Astrocyte of the hippocampus (primary cell): ENCODE results near the gene ATAD3C.
"Not testable (repeated sequence)": the region's sequence is repeated elsewhere in the genome, so short reads cannot be mapped to it uniquely, and the experiment has no call there.

Source experiments
- DNase-seq: peaks from one replicate; pipeline ENCODE4 v3.0.0; 2011; ENCODE audit warnings: low read depth, low spot score

Gene ATAD3C

GRCh38 chr1:1472053-1472876 is 22.8 kb downstream of the ATAD3C start:
- DNase-seq: peak; percentile 10

DNA sequence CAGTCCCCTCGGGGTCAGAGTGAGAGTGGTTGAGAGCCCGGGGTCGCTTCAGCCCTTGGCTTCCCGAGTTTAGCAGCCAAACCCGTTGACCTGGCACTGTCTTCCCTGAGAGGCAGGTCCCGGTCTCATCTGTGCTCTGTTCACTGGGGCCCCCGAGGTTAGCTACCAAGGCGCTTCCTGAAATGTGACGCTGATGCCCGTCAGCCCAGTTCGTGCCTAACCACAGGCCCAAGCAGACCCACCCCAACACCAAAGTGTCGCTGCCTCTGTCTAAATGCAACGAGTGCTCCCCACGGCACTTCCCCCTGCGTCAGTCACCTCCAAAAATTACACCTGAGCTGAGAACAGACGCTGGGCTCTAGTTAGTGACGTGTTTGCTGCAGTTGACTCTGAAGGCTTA is 26.5 kb downstream of the ATAD3C start:
- DNase-seq: not testable (repeated sequence)

DNA sequence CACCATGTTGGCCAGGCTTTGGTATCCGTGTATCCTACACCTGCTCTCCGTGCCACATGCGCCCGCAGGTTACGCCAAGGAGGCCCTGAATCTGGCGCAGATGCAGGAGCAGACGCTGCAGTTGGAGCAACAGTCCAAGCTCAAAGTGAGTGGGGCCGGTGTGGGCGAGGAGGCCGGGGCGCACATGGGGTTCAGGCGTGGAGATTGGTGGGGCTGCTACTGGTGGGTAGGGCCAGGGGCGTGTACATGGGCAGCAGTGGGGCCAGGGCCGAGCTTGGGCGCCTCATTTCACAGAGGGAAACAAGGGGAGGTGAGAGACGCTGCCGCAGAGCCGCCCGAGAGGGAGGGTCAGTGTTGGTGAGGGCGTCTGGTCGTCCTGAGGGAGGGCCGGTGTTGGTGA is 27.7 kb downstream of the ATAD3C start:
- no peak for DNase-seq

- no peak for DNase-seq
Observed at GRCh38 chr1:1479547-1480487, 30.3 kb downstream of the ATAD3C start.

GRCh38 chr1:1480488-1480867 is 31.0 kb downstream of the ATAD3C start:
- DNase-seq: not testable (repeated sequence)

DNA sequence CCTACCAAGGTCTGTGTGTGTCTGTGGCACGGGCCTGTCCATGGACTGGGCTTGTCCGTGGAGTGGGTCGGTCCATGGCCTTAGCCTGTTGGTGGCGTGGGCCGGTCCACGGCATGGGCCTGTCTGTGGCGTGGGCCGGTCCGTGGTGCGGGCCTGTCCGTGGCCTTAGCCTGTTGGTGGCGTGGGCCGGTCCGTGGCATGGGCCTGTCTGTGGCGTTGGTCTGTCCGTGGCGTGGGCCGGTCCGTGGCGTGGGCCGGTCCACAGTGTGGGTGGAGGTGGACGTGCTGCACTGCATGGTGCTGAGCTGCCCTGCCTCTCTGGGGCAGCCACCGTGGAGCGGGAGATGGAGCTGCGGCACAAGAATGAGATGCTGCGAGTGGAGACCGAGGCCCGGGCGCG is 32.3 kb downstream of the ATAD3C start:
- not testable (repeated sequence) for DNase-seq

- DNase-seq: no peak
Observed at GRCh38 chr1:1482856-1483255, 33.4 kb downstream of the ATAD3C start.

DNA sequence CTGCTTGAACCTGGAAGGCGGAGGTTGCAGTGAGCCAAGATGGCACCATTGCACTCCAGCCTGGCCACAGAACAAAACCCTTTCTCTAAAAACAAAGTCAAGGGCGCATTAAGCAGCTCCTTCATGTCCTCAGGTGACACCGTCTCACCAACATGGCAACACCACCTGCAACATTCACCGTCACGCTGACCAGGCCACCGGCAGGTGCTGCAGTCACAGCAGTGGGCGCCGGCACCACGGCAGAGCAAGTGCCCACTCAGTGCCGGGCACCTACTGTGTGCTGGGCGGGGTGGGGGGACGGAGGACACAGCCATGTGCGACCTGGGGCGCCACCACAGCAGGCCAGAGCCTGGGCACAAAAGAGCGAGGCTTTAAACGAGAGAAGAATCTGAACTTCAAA is 34.2 kb downstream of the ATAD3C start:
- no peak for DNase-seq

DNA sequence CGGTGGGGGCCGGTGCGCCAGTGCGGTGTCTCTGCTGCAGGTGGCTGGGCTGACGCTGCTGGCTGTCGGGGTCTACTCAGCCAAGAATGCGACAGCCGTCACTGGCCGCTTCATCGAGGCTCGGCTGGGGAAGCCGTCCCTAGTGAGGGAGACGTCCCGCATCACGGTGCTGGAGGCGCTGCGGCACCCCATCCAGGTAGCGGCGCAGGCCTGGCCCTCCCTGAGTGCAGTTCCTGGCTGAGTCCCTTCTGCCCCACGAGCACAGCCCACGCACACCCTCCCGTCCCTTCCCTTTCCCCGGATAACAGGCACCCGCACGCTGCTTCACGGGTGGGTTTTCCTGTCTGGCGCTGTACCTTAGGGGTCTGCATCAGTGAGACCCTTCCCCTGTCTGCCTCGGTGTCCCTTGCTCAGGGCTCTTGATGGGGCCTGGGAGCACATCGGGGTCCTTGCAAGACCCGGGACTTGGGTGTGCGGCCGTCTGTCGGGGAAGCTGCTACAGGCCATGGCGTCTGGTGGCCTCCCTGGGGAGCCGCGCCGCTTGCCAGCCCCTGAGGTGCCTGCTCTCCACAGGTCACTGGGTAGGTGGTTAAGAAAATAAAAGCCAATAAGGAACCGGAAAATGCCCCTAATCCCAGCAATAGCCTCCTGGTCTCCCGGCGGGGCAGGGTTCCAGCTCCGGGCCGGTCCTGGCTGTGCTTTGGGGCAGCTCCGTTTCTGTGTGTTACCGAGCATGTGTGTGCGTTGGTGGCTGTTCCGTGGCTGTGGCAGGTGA is 35.7 kb downstream of the ATAD3C start:
- DNase-seq: not testable (repeated sequence)

DNA sequence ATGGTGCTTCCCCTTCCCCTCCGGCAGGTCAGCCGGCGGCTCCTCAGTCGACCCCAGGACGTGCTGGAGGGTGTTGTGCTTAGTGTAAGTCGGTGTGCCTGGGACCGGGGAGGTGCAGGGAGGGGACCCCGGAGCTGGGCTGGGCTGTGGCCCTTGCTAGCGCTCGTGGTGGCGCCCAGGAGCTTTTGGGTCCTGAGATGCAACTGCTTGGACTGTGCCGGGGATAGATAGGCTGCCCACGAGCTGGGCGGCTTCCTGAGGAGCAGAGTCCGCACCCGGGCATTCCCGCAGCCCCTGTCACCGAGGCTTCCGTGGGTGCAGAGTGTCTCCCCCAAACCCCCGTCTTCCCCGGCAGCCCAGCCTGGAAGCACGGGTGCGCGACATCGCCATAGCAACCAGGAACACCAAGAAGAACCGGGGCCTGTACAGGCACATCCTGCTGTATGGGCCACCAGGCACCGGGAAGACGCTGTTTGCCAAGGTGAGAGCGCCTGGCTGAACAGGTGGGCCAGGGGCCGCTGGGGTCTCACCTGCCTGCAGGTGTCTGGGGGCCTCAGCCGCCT is 36.3 kb downstream of the ATAD3C start:
- DNase-seq: not testable (repeated sequence)

DNA sequence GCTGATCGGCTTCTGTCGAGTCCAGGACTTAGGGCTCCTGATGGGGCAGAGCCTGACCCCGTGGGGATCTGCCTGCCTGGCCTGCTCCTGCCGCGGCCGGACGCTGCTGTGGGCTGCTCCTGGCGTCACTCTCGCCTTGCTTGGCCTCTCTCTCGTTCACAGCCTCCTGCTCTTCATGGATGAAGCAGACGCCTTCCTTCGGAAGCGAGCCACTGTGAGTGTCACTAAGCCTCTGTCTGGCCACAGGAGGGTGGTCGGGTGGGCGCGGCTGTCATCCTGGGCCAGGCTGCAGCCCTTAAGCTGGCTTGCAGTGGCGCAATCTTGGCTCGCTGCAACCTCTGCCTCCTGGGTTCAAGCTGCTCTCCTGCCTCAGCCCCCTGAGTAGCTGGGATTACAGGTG is 38.2 kb downstream of the ATAD3C start:
- DNase-seq: no peak

- no peak for DNase-seq
Observed at GRCh38 chr1:1489231-1489630, 39.7 kb downstream of the ATAD3C start.

- no peak for DNase-seq
Observed at GRCh38 chr1:1489861-1490260, 40.4 kb downstream of the ATAD3C start.

DNA sequence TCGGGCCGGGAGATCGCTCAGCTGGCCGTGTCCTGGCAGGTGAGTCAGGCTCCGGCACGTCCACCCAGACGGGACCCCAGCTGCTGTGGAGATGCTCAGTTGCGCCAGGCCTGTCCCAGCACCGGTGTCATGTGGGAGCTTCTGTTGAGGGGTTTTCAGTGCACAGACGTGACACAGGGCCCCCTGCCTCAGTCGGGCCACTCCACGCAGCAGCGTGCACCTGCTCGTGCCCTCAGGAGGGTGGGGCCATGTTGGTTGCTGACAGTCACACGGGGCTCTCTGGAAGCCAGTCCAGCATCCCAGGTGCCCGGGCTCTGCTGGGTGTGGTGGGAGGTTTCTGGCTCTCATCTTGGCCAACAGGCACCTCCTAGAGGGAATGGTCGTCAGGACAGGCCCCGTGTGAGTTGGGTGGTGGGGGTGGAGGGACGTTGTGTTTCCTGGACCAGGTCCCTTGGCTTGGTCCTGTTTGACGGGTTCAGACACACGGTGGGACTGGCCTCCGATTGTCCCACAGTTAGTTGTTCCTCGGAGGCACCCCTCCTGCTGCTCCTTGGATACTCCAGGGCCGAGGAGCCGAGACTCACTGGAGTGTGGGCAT is 41.2 kb downstream of the ATAD3C start:
- DNase-seq: no peak

DNA sequence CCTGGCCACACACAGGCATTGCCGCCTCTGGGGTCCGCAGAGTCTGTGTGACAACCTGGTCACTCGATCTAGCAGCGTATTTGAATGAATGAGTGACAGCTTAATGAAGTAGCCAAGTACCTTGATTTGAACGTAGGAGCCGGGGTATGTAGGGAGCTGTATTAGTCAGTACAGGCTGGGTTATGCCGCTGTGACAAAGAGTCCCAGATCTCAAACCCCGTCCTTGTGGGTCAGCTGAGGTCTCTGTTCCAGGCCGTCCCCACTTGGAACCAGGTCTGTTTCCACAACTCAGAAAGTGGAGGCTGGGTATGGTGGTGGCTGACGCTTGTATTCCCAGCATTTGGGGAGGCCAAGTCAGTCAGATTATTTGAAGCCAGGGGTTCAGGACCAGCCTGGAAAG is 42.1 kb downstream of the ATAD3C start:
- no peak for DNase-seq

DNA sequence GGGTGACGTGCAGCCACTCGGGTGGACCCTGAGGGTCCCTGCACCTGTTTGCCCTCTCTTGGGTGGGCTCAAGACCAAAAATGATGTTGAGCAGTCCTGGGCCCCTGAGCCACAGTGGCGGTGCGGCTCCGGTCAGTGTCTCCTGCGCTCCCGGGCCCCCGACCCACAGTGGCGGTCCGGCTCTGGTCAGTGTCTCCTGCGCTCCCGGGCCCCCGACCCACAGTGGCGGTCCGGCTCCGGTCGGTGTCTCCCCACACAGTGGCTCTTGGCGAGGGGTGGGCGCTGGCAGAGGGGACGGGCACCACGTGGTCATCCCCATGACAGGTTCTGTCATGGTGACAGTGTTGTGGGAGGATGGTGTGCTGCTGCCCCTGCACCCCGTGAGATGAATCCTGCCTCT is 44.8 kb downstream of the ATAD3C start:
- DNase-seq: not testable (repeated sequence)

DNA sequence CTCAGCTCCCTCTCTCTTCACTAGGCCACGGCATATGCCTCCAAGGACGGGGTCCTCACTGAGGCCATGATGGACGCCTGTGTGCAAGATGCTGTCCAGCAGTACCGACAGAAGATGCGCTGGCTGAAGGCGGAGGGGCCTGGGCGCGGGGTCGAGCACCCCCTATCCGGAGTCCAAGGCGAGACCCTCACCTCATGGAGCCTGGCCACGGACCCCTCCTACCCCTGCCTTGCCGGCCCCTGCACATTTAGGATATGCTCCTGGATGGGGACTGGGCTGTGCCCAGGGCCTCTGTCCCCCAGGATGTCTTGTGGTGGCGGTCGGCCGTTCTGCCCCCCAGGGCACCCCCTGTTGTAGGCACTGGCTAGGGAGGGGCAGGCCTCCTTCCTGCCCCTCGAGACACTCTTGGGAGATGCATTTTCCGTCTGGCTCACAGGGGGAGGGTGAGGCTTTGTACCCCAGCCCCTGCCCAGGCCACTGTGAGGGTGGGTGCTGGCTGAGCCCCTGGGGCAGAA is 46.0 kb downstream of the ATAD3C start:
- not testable (repeated sequence) for DNase-seq

GRCh38 chr1:1504777-1505365 is 55.4 kb downstream of the ATAD3C start:
- peak; percentile 52 for DNase-seq

GRCh38 chr1:1505366-1505798 is 55.9 kb downstream of the ATAD3C start:
- DNase-seq: not testable (repeated sequence)

- not testable (repeated sequence) for DNase-seq
Observed at GRCh38 chr1:1505801-1506200, 56.3 kb downstream of the ATAD3C start.
